Smooth muscle cell (in vitro differentiated cells): ENCODE results near the gene COL4A6. TPM values are rescaled to one million over a fixed set of nuclear protein-coding genes. Genes with fewer than 3 reads are reported as not detected.

ENCODE experiments used
- DNase-seq: peaks from one replicate; lab custom pipeline; 2025; ENCODE audit not compliant: unreplicated experiment; lab: John Stamatoyannopoulos, UW
- H2AFZ ChIP-seq: fragments of 200-600 bp; sonication (generic); 2 replicates; pipeline ENCODE4 v1.6.0; 2016; ENCODE audit warnings: antibody characterized with exemption, low read depth, mild to moderate bottlenecking
- H3F3A ChIP-seq: fragments of 200-600 bp; sonication (generic); 2 replicates; pipeline ENCODE4 v1.6.0; 2017; ENCODE audit warnings: antibody characterized with exemption, low read depth
- H3K27ac ChIP-seq: fragments of 200-600 bp; sonication (generic); 2 replicates; pipeline ENCODE4 v1.5.1; 2016; ENCODE audit warnings: low read depth, mild to moderate bottlenecking
- H3K27me3 ChIP-seq: fragments of 200-600 bp; sonication (generic); 2 replicates; pipeline ENCODE4 v1.6.1; 2016; ENCODE audit warnings: low read depth, mild to moderate bottlenecking
- H3K36me3 ChIP-seq: fragments of 200-600 bp; sonication (generic); 2 replicates; pipeline ENCODE4 v1.5.1; 2016; ENCODE audit warnings: low read depth
- H3K4me1 ChIP-seq: fragments of 200-600 bp; sonication (generic); 2 replicates; pipeline ENCODE4 v1.5.1; 2016; ENCODE audit warnings: low read depth
- H3K4me2 ChIP-seq: fragments of 200-600 bp; sonication (generic); 2 replicates; pipeline ENCODE4 v1.6.0; 2016; ENCODE audit warnings: mild to moderate bottlenecking
- H3K4me3 ChIP-seq: fragments of 200-600 bp; sonication (generic); 2 replicates; pipeline ENCODE4 v1.5.1; 2016; ENCODE audit warnings: mild to moderate bottlenecking
- H3K79me2 ChIP-seq: fragments of 200-600 bp; sonication (generic); 2 replicates; pipeline ENCODE4 v1.6.0; 2016; ENCODE audit warnings: low read depth, mild to moderate bottlenecking
- H3K9ac ChIP-seq: fragments of 200-600 bp; sonication (generic); 2 replicates; pipeline ENCODE4 v1.6.0; 2016; ENCODE audit warnings: low read depth
- H3K9me3 ChIP-seq: fragments of 200-600 bp; sonication (generic); replicated peaks from 2 replicates; pipeline ENCODE4 v1.5.1; 2016; ENCODE audit warnings: low read depth
- H4K20me1 ChIP-seq: fragments of 200-600 bp; sonication (generic); 2 replicates; pipeline ENCODE4 v1.6.0; 2016; ENCODE audit warnings: low read depth
- WGBS: methylation state at CpG from one replicate; pipeline ENCODE4 v1.1.7; 2016; ENCODE audit warnings: low lambda C conversion rate; 5-methylcytosine and 5-hydroxymethylcytosine counted together
- polyA plus RNA-seq: library from polyadenylated mRNA; unstranded; fragments of >200 nt; fragmentation: Nextera tagmentation; extraction: Ambion mirVana; gene quantifications from 2 replicates; pipeline ENCODE4 v1.2.1, GENCODE V29; 2016
- total RNA-seq: library from RNA; depleted of rRNA; stranded (reverse); fragments of >200 nt; gene quantifications from 2 replicates; pipeline ENCODE4 v1.2.3, GENCODE V29; 2014
- TF ChIP-seq, protein P1 (sequence below): fragments of 200-600 bp; sonication (generic); IDR thresholded peaks from 2 replicates; pipeline ENCODE4 v1.5.1; 2017; ENCODE audit warnings: borderline replicate concordance, mild to moderate bottlenecking, antibody characterized with exemption; ENCODE audit not compliant: insufficient read depth, poor library complexity, severe bottlenecking

Gene COL4A6
- total and polyA plus RNA-seq, 2 experiments from 2014 or later = 10.2 to 15.1 TPM

DNA sequence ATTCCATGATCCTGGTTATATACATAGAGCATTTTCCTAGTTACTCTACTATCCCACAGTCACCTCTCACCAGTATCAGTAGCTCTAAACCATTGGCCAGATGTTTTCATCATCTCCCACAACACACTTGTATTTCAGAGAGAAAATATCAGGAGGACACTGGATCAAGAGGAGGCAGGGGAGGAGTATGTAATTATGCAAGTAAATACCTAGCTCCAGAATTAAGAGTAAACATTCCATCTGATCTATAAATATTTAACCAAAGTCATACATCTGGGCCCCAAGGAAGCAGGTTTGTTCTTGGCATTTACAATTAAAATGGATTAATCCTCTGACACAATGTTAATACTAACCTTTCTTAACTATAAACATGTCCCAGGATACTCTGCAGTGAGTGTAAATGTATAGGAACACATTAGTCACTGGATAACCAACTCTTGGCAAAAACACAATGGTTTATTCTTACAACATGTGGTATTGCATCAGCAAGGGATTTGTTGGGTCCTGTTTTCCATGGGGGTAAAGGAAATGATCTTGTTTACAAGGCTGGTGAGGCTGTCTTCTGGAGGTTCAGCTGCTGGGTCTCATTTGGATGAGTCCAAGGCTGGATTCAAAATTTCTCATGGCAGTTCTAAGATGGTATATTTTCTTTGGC lies 176.5 kb downstream of the COL4A6 start:
- Histone ChIP-seq H3K9me3 (no peaks in the 10 kb centered on the region), H3K4me3 (no peak overlapping the region), H3K27me3 (no peaks in the 10 kb centered on the region), H2AFZ (no peak overlapping the region), H3K4me2 (no peak overlapping the region), H3K36me3 (no peaks in the 10 kb centered on the region), H3K27ac (no peak overlapping the region), H3K79me2 (no peaks in the 10 kb centered on the region), H3K9ac (no peak overlapping the region), H3K4me1 (no peaks in the 10 kb centered on the region), H3F3A (no peaks in the 10 kb centered on the region), H4K20me1 (no peaks in the 10 kb centered on the region)
- DNase-seq = no peak
- TF ChIP-seq, protein P1, sequence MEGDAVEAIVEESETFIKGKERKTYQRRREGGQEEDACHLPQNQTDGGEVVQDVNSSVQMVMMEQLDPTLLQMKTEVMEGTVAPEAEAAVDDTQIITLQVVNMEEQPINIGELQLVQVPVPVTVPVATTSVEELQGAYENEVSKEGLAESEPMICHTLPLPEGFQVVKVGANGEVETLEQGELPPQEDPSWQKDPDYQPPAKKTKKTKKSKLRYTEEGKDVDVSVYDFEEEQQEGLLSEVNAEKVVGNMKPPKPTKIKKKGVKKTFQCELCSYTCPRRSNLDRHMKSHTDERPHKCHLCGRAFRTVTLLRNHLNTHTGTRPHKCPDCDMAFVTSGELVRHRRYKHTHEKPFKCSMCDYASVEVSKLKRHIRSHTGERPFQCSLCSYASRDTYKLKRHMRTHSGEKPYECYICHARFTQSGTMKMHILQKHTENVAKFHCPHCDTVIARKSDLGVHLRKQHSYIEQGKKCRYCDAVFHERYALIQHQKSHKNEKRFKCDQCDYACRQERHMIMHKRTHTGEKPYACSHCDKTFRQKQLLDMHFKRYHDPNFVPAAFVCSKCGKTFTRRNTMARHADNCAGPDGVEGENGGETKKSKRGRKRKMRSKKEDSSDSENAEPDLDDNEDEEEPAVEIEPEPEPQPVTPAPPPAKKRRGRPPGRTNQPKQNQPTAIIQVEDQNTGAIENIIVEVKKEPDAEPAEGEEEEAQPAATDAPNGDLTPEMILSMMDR = no peak

DNA sequence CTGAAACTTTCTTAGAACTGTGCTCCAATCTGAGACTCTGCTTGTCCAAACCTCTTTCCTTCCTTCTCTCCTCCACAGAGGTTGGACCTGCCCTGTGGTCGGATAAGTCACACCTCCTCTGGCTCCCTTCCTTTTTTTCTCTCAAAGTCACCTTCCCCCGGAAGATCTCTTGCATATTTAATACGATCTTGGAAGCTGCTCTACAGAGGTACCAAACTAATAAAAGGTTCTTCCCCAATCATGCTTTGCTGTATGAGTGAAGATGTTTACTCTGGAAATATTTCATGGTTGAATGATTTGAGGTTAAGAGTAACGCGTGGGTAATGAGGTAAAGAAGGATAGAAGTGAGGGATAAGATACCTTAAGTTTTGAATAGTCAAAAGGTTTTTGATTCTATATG lies 180.7 kb downstream of the COL4A6 start:
- Histone ChIP-seq H3K4me3 (no peak overlapping the region), H3K27ac (no peak overlapping the region), H3K79me2 (no peaks in the 10 kb centered on the region), H2AFZ (no peak overlapping the region), H3K27me3 (no peaks in the 10 kb centered on the region), H3K9me3 (no peaks in the 10 kb centered on the region), H3K36me3 (no peaks in the 10 kb centered on the region), H3K9ac (no peak overlapping the region), H3F3A (no peaks in the 10 kb centered on the region), H3K4me1 (no peaks in the 10 kb centered on the region), H4K20me1 (no peaks in the 10 kb centered on the region), H3K4me2 (no peak overlapping the region)
- TF ChIP-seq, protein P1 = no peak
- DNase-seq = no peak
- 76% methylated on average over 5 of the region's 5 CpGs for WGBS

DNA sequence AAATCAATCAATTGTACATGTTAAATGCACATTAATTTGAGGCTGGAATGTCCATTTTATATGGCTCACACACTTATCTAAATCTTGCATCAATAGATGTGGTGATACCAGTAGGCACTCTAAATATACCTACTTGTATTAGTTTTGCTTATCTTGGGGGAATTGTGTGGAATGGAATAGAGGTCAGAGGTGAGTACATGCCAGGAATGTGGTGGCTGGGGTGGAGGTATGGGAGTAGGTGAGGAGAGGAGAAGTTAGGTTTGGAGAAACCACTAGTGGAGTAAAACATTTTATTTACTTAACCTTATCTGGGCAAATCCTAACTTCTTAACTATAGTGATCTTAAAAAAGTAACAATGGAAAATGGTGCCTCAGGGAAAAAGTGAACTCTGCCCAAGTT lies 183.6 kb downstream of the COL4A6 start:
- H2AFZ ChIP-seq = no peak overlapping the region
- H3K27me3 ChIP-seq = no peaks in the 10 kb centered on the region
- H3K9me3 ChIP-seq = no peaks in the 10 kb centered on the region
- H3K4me1 ChIP-seq = no peaks in the 10 kb centered on the region
- no peaks in the 10 kb centered on the region for H4K20me1 ChIP-seq
- TF ChIP-seq, protein P1 = no peak
- H3K79me2 ChIP-seq = no peaks in the 10 kb centered on the region
- no peak overlapping the region for H3K27ac ChIP-seq
- no peak overlapping the region for H3K4me2 ChIP-seq
- H3F3A ChIP-seq = no peaks in the 10 kb centered on the region
- H3K4me3 ChIP-seq = no peak overlapping the region
- H3K9ac ChIP-seq = no peak overlapping the region
- DNase-seq = no peak
- no peaks in the 10 kb centered on the region for H3K36me3 ChIP-seq
